Neuronal stem cell (in vitro differentiated cells): ENCODE data around the gene SPSB3.

Source experiments
- DNase-seq: peaks from one replicate; pipeline ENCODE4 v3.0.0-alpha.2; 2013; ENCODE audit warnings: low spot score
- H2AFZ ChIP-seq: one replicate; pipeline ENCODE4 v1.6.1; 2013; ENCODE audit warnings: mild to moderate bottlenecking, low read length, inconsistent platforms
- H2AK5ac ChIP-seq: 2 replicates; pipeline ENCODE4 v1.6.1; 2013; ENCODE audit warnings: low read depth, mild to moderate bottlenecking, inconsistent platforms, low read length, moderate library complexity, mixed read lengths
- H2BK120ac ChIP-seq: 2 replicates; pipeline ENCODE4 v1.6.1; 2013; ENCODE audit warnings: low read depth, mild to moderate bottlenecking, inconsistent platforms, low read length, moderate library complexity, mixed read lengths
- H2BK12ac ChIP-seq: one replicate; pipeline ENCODE4 v1.6.1; 2013; ENCODE audit warnings: low read length, inconsistent platforms
- H2BK15ac ChIP-seq: 2 replicates; pipeline ENCODE4 v1.6.1; 2013; ENCODE audit warnings: mild to moderate bottlenecking, low read length, inconsistent platforms, mixed read lengths
- H2BK5ac ChIP-seq: one replicate; pipeline ENCODE4 v1.6.1; 2013; ENCODE audit warnings: inconsistent platforms, mild to moderate bottlenecking, low read length, moderate library complexity
- H3K14ac ChIP-seq: one replicate; pipeline ENCODE4 v1.6.1; 2013; ENCODE audit warnings: low read length, inconsistent platforms
- H3K18ac ChIP-seq: 2 replicates; pipeline ENCODE4 v1.6.1; 2013; ENCODE audit warnings: low read length, inconsistent platforms
- H3K23ac ChIP-seq: 2 replicates; pipeline ENCODE4 v1.6.1; 2013; ENCODE audit warnings: low read depth, mild to moderate bottlenecking, mixed read lengths, low read length, inconsistent platforms; ENCODE audit not compliant: poor library complexity
- H3K27ac ChIP-seq: replicated peaks from 3 replicates; pipeline ENCODE4 v1.5.1; 2013; ENCODE audit warnings: low read length, inconsistent platforms
- H3K27me3 ChIP-seq, 3 experiments: 2 replicates each; pipeline ENCODE4 v1.6.1; 2013; ENCODE audit warnings: low read length in 3 of 3, mild to moderate bottlenecking in 2 of 3, inconsistent platforms in 1 of 3, low read depth in 1 of 3, mixed read lengths in 1 of 3, moderate library complexity in 1 of 3; ENCODE audit not compliant: control insufficient read depth in 3 of 3, insufficient read depth in 3 of 3
- H3K36me3 ChIP-seq, 2 donors: replicated peaks in 1 of 2; 2 replicates each; pipeline ENCODE4 v1.6.1; 2013; ENCODE audit warnings: low read length in 2 of 2; ENCODE audit not compliant: control insufficient read depth in 2 of 2, insufficient read depth in 2 of 2
- H3K4ac ChIP-seq: 2 replicates; pipeline ENCODE4 v1.6.1; 2013; ENCODE audit warnings: inconsistent platforms, mild to moderate bottlenecking, low read length, moderate library complexity
- H3K4me1 ChIP-seq, 2 donors: 1 replicate in 1 of 2; 2 replicates in 1 of 2; pipeline ENCODE4 v1.6.1; 2013; ENCODE audit warnings: low read length in 2 of 2, low read depth in 1 of 2; ENCODE audit not compliant: control insufficient read depth in 2 of 2, insufficient read depth in 1 of 2
- H3K4me2 ChIP-seq: one replicate; pipeline ENCODE4 v1.6.1; 2013; ENCODE audit warnings: mild to moderate bottlenecking, low read length, inconsistent platforms; ENCODE audit not compliant: insufficient read depth, poor library complexity, severe bottlenecking
- H3K4me3 ChIP-seq, 2 donors: 2 replicates each; pipeline ENCODE4 v1.5.1; 2013; ENCODE audit warnings: low read length in 2 of 2, mild to moderate bottlenecking in 2 of 2, inconsistent platforms in 1 of 2, moderate library complexity in 1 of 2
- H3K79me1 ChIP-seq: one replicate; pipeline ENCODE4 v1.6.1; 2013; ENCODE audit warnings: low read depth, mild to moderate bottlenecking, inconsistent platforms, low read length, moderate library complexity
- H3K9ac ChIP-seq: one replicate; pipeline ENCODE4 v1.6.1; 2013; ENCODE audit warnings: mild to moderate bottlenecking, low read depth, low read length, inconsistent platforms; ENCODE audit not compliant: poor library complexity
- H3K9me3 ChIP-seq, 2 donors: replicated peaks in 1 of 2; 2 replicates each; pipeline versions ENCODE3 to v1.6.1; 2013; ENCODE audit warnings: low read length in 2 of 2, mild to moderate bottlenecking in 2 of 2, inconsistent platforms in 1 of 2, low read depth in 1 of 2, mixed read lengths in 1 of 2, moderate library complexity in 1 of 2; ENCODE audit not compliant: control insufficient read depth in 2 of 2, insufficient read depth in 1 of 2
- H4K8ac ChIP-seq: one replicate; pipeline ENCODE4 v1.6.1; 2013; ENCODE audit warnings: low read depth, mild to moderate bottlenecking, inconsistent platforms, low read length, moderate library complexity
- H4K91ac ChIP-seq: one replicate; pipeline ENCODE4 v1.6.1; 2013; ENCODE audit warnings: low read length, low read depth, mild to moderate bottlenecking, inconsistent platforms; ENCODE audit not compliant: poor library complexity
- WGBS, 2 donors: extraction: QIAGEN DNeasy Blood & Tissue Kit; methylation state at CpG; one replicate each; pipeline ENCODE4 v1.1.7; 2013; ENCODE audit warnings: missing lambda C conversion rate in 2 of 2, mixed read lengths in 1 of 2; ENCODE audit not compliant: insufficient read length in 2 of 2, insufficient replicate concordance in 1 of 2; ENCODE audit errors: extremely low coverage in 2 of 2; 5-methylcytosine and 5-hydroxymethylcytosine counted together

Gene SPSB3

GRCh38 chr16:1815461-1815860 lies 33.1 kb upstream of the SPSB3 start:
- Histone ChIP-seq H3K4me2 (no peak overlapping the region), H3K14ac (no peak overlapping the region), H3K4ac (no peak overlapping the region), H2BK5ac (no peak overlapping the region), H3K36me3 (peaks cover 7 to 52% of the 10 kb centered on the region in 2 donors), H2BK15ac (no peak overlapping the region), H4K8ac (no peak overlapping the region), H2AK5ac (no peak overlapping the region), H3K4me3 (no peak overlapping the region), H3K27ac (no peak overlapping the region), H3K27me3 (no peaks in the 10 kb centered on the region), H3K4me1 (no peaks in the 10 kb centered on the region), H3K23ac (no peak overlapping the region), H2BK12ac (no peak overlapping the region), H4K91ac (no peak overlapping the region), H3K79me1 (peaks cover 7% of the 10 kb centered on the region), H2BK120ac (no peak overlapping the region), H3K9me3 (no peaks in the 10 kb centered on the region), H3K9ac (no peak overlapping the region), H2AFZ (no peak overlapping the region), H3K18ac (no peak overlapping the region)
- DNase-seq, result no peak
- no CpG with 5 or more reads among the region's 11 CpGs for WGBS, 2 donors

DNA sequence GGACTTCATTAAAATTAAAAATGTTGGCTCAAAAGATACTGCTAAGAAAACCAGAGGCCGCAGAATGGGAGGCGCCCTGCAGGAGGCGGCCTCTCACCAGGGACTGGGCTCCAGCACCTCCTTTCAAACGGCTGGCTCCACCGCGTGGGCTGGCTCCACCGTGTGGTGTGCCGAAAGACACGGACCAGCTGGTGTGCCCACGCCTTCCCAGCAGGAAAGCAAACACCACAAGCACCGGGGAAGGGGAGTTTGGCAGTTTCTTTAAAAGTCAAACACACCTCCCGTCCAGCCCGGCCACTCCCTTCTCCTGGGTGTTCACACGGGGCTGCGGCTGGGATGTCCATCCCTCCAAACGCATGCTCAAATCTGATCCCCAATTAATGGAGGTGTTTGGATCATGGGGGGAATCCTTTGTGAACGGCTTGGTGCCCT lies 30.4 kb upstream of the SPSB3 start:
- DNase-seq, result no peak
- Histone ChIP-seq H3K9ac (no peak overlapping the region), H3K79me1 (peaks cover 11% of the 10 kb centered on the region), H3K4me3 (no peak overlapping the region), H3K4me2 (no peak overlapping the region), H4K91ac (no peak overlapping the region), H3K9me3 (no peaks in the 10 kb centered on the region), H3K36me3 (peaks cover 25 to 62% of the 10 kb centered on the region in 2 donors), H3K4ac (no peak overlapping the region), H3K23ac (no peak overlapping the region), H3K14ac (no peak overlapping the region), H2AFZ (no peak overlapping the region), H2BK5ac (no peak overlapping the region), H3K27me3 (no peaks in the 10 kb centered on the region), H4K8ac (no peak overlapping the region), H2BK120ac (no peak overlapping the region), H3K18ac (no peak overlapping the region), H2BK12ac (no peak overlapping the region), H3K27ac (no peak overlapping the region), H2AK5ac (no peak overlapping the region), H3K4me1 (no peaks in the 10 kb centered on the region), H2BK15ac (no peak overlapping the region)
- WGBS, 2 donors, result no CpG with 5 or more reads among the region's 17 CpGs

DNA sequence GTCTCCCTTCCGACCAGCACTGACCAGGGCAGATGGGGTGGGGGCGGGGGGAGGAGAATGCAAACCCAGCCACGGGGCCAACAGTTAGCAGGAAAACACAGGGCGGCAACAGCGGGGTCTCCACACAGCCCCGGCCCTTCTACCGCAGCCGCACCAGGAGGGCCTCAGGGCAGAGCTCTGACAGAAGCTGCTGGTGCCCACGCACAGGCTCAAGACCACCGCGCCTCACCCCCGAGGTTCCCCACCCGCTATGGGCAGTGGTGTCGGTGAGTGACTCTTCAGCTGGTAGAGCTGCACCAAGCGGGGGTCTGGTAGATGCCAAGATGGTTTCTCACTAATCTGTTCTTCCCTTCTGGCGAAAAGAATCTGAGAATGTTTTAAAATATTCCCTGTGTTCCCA lies 28.2 kb upstream of the SPSB3 start:
- no peak for DNase-seq
- no peaks in the 10 kb centered on the region for H3K4me1 ChIP-seq
- peak overlapping the region; percentile 63 for H2AK5ac ChIP-seq
- H3K79me1 ChIP-seq, result peaks cover 4% of the 10 kb centered on the region
- no peak overlapping the region for H2BK15ac ChIP-seq
- no CpG with 5 or more reads among the region's 16 CpGs for WGBS, 2 donors
- no peak overlapping the region for H3K4ac ChIP-seq
- H3K23ac ChIP-seq, result peak overlapping the region; percentile 43
- H3K27me3 ChIP-seq, result no peaks in the 10 kb centered on the region
- H3K4me3 ChIP-seq, result no peak overlapping the region
- no peak overlapping the region for H3K14ac ChIP-seq
- no peak overlapping the region for H3K27ac ChIP-seq
- H2BK120ac ChIP-seq, result no peak overlapping the region
- peaks cover 21 to 53% of the 10 kb centered on the region in 2 donors for H3K36me3 ChIP-seq
- no peak overlapping the region for H2AFZ ChIP-seq
- no peaks in the 10 kb centered on the region for H3K9me3 ChIP-seq
- H3K9ac ChIP-seq, result no peak overlapping the region
- no peak overlapping the region for H3K4me2 ChIP-seq
- no peak overlapping the region for H4K8ac ChIP-seq
- H4K91ac ChIP-seq, result no peak overlapping the region
- H2BK12ac ChIP-seq, result no peak overlapping the region
- H3K18ac ChIP-seq, result no peak overlapping the region
- no peak overlapping the region for H2BK5ac ChIP-seq

DNA sequence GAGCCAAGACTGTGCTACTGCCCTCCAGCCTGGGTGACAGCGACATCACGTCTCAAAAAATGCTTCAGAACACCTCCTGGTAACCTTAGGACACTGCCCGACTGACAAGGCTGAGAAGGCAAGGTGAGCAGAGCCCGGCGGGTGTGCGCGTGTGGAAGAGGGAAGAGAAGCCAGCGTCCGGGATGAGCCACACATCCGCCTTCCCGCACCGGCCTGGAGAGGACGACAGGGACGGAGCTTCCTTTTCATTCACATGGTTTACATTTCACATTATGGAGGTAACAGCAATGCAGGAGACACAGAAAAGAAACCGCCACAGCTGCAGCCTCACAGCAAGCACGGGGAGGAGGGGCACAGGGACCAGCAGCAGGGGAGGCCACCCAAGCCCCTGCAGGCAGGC lies 27.7 kb upstream of the SPSB3 start:
- no peak overlapping the region for H3K23ac ChIP-seq
- no peak overlapping the region for H3K18ac ChIP-seq
- no CpG with 5 or more reads among the region's 16 CpGs for WGBS, 2 donors
- no peak overlapping the region for H2BK12ac ChIP-seq
- no peak overlapping the region for H3K9ac ChIP-seq
- H2AK5ac ChIP-seq, result no peak overlapping the region
- H2BK5ac ChIP-seq, result peak overlapping the region; percentile 39
- H3K27me3 ChIP-seq, result no peaks in the 10 kb centered on the region
- H3K27ac ChIP-seq, result no peak overlapping the region
- peaks cover 4% of the 10 kb centered on the region for H3K79me1 ChIP-seq
- DNase-seq, result no peak
- H3K4me3 ChIP-seq, result no peak overlapping the region
- H2BK120ac ChIP-seq, result no peak overlapping the region
- H3K4me1 ChIP-seq, result no peaks in the 10 kb centered on the region
- no peak overlapping the region for H4K91ac ChIP-seq
- no peak overlapping the region for H3K4me2 ChIP-seq
- no peak overlapping the region for H3K14ac ChIP-seq
- H3K4ac ChIP-seq, result no peak overlapping the region
- no peak overlapping the region for H2BK15ac ChIP-seq
- H3K36me3 ChIP-seq, result peaks cover 21 to 48% of the 10 kb centered on the region in 2 donors
- H2AFZ ChIP-seq, result no peak overlapping the region
- H3K9me3 ChIP-seq, result no peaks in the 10 kb centered on the region
- H4K8ac ChIP-seq, result no peak overlapping the region
